H1 (cell line): Measurements from ENCODE around the gene CHSY3. TPM values are rescaled to one million over a fixed set of nuclear protein-coding genes. Genes with fewer than 3 reads are reported as not detected.

Experiments
- BACH1 ChIP-seq: IDR thresholded peaks from 2 replicates; pipeline ENCODE4 v1.6.1; 2012; ENCODE audit warnings: low read length, improper control_type of control experiment
- CBX5 ChIP-seq: fragments of 300-800, 300-1000 bp; sonication (generic); IDR thresholded peaks from 2 replicates; pipeline ENCODE4 v1.7.1; 2016; ENCODE audit warnings: antibody characterized with exemption, low read length, low read depth
- CEBPB ChIP-seq: IDR thresholded peaks from 2 replicates; pipeline ENCODE4 v1.6.1; 2012; ENCODE audit warnings: low read depth, low read length
- CTBP2 ChIP-seq: IDR thresholded peaks from 2 replicates; pipeline ENCODE4 v1.7.0; 2011; ENCODE audit warnings: borderline replicate concordance, mild to moderate bottlenecking, moderate library complexity, mixed read lengths, low read length; ENCODE audit not compliant: insufficient read depth, insufficient read length
- RAD21 ChIP-seq, 2 experiments: IDR thresholded peaks in 1 of 2; conservative IDR thresholded peaks in 1 of 2; 2 replicates each; pipeline ENCODE4 v1.6.1; 2011; ENCODE audit warnings: low read depth in 2 of 2, low read length in 2 of 2, improper control_type of control experiment in 1 of 2, inconsistent platforms in 1 of 2, mild to moderate bottlenecking in 1 of 2, moderate library complexity in 1 of 2
- SIN3A ChIP-seq, 2 experiments: IDR thresholded peaks in 1 of 2; conservative IDR thresholded peaks in 1 of 2; 2 replicates each; pipeline ENCODE4 v1.6.1; 2011 to 2012; ENCODE audit warnings: low read length in 2 of 2, improper control_type of control experiment in 1 of 2, low read depth in 1 of 2, mild to moderate bottlenecking in 1 of 2
- TAF7 ChIP-seq: optimal IDR thresholded peaks from 2 replicates; pipeline ENCODE3; 2011; ENCODE audit warnings: low read depth, mild to moderate bottlenecking, inconsistent platforms, low read length, moderate library complexity, borderline replicate concordance
- YY1 ChIP-seq: IDR thresholded peaks from 2 replicates; pipeline ENCODE4 v1.6.1; 2011; ENCODE audit warnings: low read depth, mild to moderate bottlenecking, low read length
- polyA plus RNA-seq, 7 experiments: library from polyadenylated mRNA; depleted of rRNA in 3 of 7; stranded (reverse) in 5 of 7; unstranded in 2 of 7; fragments of >200 nt in 5 of 7; fragments of 200-250 nt in 2 of 7; gene quantifications; 1 replicate in 5 of 7; 2 replicates in 1 of 7; 4 replicates in 1 of 7; pipeline versions ENCODE4 v1.2.1 to v1.2.3, GENCODE V29; 2011 to 2013; ENCODE audit warnings: missing spikeins in 2 of 7, mixed read lengths in 2 of 7
- total RNA-seq: library from RNA; stranded (reverse); fragmentation: NEBNext Ultra II Directional; extraction: Animal tissue kit (Norgen Biotek cat#: 25700); gene quantifications from 2 replicates; pipeline ENCODE4 v1.2.1, GENCODE V29; 2021

The CHSY3 gene
- total and polyA plus RNA-seq, 2 of the 8 experiments (the other 6 are each of a cell fraction or from before 2014, with no cell fraction given), result 0.24 to 1.8 TPM

DNA sequence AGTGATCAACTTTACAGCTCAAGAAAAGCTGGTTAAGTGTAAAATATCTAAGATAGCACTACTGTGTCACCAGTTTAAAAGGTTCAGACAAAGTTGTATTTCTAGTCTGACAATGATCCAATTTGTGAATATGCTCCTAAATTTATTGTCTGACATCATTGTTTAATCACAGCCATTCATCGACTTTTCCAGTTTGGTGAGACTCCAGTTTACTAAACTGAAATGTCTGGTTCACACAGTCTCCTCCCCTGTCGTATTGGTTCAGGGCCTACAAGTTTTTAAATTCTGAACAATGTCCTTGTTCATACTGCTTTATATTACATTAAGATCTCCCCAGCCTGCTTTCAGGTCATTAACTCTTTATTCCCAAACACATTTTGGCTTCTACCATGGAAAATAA is 161.4 kb downstream of the CHSY3 start (continued):
- TF ChIP-seq RAD21 (IDR thresholded peaks at IDR 0.05 in 1 of 2, conservative IDR thresholded peaks at IDR 0.05 in 1 of 2; ENCODE audit: low read depth in 2 of 2, low read length in 2 of 2) (no peak), YY1 (no peak), TAF7 (no peak), BACH1 (no peak), CBX5 (no peak), CTBP2 (no peak), CEBPB (no peak), SIN3A (conservative IDR thresholded peaks at IDR 0.05 in 1 of 2, IDR thresholded peaks at IDR 0.05 in 1 of 2; ENCODE audit: low read depth in 1 of 2, low read length in 2 of 2) (no peak)
